HG03571 (cell line): ENCODE measurements around the gene MAGI1.

ENCODE experiments used
- ATAC-seq: cut with Tn5 transposase; IDR thresholded peaks from one replicate; pipeline ENCODE4 v1.9.1; 2021; ENCODE audit not compliant: unreplicated experiment

The MAGI1 gene

DNA sequence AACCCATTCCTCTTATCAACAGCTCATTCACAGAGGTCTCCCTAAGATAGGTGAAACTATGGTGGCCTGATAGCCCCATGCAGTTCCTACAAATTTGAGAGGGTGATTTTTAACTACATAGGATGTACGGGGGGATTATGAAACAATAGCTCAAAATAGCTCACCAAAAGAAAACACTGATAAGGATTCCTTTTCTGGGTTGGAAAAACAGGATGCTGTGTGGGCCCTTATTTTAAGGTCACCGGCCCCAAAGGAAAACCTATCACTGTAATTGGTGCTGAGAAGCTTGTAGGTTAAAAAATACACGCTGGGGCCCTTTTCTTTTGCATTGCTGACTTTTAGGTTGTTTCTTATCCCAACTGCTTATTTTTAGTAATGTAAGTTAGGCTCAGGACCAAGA is 627.4 kb downstream of the MAGI1 start:
- ATAC-seq, result no peak

DNA sequence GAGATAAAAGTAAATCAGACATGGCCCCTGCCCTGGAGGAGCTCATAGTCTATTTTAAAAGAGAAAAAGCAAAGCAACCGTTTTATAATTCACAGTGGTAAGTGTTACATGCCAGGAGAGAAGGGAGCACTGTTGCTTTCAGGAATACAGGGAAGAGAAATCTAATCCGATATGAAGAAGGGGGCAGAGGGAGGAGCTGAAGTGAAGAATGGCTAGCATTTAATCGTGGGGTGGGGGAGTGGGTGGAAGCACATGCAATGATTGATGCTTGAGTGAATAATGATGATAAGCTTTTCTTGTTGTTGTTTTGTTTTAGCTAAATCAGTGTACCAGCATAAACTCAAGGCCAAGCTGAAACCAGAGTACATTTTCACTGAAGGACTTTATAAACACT is 629.5 kb downstream of the MAGI1 start:
- no peak for ATAC-seq

DNA sequence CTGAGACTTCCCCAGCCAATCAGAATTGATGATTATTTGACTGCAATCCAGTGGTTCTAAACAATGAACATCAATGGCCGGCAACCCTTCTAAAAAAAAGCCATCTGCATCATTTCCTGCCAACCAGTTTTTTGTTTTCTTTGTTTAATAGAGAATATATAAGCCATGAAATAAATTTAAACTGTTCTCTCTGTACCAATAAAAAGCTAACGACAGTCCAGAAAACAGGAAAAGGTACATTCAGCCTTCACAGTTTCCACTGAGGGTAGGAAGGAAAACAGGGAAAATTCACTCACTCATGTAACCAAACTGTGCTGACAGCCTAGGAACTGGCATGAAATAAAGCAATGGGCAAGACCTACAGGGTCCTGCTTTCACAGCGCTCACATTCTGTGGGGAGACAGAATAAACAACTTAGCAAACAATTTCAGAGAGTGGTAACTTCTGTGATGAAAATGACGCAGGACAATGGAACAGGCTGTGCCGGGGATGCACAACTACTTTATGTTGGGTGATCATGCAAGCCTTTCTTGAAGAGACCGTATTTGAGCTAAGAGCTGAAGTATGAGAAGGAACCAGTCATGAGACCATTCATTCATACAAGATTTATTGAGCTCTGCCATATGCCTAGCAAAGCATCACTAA is 630.1 kb downstream of the MAGI1 start:
- no peak for ATAC-seq

DNA sequence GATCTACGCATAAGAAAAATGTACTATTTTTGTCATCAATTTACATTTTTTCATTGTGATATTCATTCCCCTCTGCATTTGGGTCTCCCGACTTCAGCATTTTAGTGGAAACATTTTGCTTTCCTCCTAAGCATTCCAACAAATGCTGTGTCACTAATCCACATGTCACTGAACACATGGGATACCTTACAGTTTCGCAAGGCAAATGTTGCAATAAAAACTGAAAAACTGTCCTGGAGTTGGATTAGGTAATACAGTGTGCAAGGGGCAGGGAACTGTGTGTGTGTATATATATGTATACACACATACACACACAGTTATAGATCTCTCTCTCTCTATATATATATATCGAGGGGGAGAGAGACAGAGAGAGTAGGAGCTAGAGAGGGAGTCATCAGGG is 632.2 kb downstream of the MAGI1 start:
- ATAC-seq, result no peak

DNA sequence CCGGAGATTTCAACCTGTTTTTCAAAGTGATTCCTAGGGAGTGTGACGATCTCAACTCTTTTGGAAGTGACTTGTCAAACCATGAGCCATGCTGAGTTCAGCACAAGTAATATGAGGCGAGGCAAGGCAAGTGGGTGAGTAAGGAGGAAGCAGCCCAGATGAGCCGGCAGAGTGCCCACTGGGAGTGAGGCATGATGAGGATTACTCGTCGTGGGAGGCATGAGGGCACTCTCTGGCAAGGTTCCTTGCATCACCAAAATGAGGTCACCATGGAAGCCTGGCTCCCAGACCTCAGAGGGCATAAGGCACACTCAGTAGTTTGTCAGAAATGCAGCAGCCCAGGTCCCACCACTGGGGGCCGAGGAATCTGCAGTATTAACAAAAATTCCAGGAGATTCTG is 636.1 kb downstream of the MAGI1 start:
- ATAC-seq, result no peak

DNA sequence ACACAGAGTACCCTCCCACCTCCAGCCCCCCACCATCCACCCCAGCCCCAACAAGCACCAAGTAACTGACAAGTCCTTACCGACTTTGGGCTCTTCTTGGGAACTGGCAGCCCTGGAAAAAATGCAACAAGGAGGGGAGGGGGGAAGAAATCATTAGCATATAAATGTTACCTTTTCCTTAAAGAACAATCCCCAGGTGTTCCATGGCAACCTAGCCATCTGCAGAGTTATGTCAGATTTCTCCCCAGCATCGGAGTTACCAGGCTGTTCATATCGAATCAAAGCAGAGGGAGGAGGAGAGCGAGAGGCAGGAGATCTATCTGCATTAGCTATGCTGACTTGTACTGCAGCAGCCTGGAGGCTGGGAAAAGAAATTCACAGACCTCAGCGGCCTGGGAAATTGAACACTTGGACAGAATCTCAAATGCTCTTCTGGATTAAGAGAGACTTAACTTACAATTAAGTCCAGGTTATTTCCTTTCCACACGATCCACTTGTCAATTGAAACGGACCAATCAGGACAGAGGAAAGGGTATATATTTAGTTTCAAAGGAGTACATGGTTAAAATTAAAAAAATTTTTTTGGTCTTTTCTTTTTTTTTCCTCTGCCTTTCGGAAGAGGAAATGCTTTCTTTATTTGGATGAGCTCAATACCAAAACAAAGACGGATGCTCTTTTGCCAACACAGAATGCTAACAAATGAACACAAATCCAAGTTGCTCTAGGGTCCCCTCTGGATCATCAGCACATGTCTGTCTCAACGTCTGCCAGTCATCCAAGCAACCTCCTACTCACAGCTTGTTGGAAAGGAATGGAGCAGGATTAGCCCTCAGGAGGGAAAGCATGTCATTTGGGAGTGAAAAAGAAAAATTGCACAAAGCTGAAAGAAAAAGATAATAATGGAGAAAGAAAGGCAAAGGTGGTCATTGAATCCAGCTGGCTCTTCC is 637.1 kb downstream of the MAGI1 start:
- no peak for ATAC-seq

DNA sequence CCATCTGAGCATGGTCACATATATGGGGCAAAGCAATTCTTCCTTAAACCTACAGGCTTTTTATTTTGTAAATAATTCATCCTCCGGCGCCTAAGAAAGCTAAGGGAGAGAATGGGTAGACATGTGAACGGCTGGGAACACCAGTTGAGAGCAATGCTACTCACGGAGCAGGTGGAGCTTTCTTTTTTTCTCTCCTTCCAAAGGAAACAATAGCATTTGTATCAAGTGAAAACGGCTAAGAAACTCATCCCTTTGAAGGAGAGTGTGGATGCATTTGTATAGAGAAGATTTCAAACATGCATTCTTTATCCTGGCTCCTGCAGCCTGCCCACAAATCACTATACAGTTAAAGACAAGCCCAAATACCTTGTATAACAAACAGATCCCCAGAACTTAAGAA is 637.8 kb downstream of the MAGI1 start:
- ATAC-seq, result no peak

DNA sequence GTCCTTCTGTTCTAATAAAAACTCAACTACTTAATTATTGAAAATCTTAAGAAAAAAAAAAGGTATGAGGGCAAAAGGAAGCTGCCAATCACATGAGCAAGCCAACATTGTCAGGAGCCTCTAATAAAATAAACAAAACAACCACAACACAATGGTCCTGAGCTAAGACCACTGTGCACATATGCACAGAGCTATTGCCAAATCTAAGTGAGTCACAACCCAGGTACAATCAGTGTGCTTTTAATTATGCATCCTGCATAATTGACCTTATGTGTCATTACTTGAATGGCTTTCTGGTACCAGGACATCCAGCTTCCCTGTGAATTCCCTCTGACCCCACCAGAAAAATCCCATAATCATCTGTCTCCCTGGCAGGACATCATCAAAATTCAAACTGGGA is 639.8 kb downstream of the MAGI1 start:
- no peak for ATAC-seq

DNA sequence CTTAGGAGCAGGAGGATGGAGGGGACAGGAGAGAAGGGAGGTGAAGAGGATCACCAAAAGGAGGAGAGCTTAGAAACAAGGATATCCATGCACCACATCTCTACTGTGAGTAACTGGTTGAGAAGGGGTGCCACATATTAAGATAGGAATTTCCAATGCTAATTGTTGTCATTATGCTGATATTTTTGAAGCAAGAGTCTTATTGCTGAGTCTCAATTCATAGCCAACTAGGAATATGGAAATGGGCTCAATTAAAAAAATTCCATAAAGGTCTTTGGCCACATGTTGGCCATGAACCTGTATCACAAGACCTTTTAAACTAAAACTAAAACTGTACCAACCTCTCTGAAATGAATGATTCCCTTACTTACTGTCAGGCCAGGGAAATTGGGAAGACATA is 642.6 kb downstream of the MAGI1 start:
- no peak for ATAC-seq

DNA sequence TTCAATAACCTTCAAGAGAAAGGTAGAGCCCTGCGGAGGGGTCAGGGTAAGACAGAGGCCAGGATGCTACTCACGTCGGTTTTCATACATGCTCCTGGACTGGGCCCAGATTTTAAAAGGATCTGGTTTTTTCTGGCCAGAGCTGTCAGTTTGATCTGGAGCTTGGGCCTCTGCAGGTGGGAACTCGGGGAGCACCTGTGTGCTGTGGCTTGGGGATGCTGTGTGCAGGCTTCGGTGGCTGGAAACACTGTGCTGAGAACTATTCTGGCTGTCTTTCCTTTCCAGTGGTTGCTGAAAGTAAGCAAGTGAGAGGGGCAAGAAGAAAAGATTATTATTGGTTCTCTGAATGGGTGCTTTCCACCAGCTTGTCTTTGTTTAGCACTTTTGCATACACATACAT is 647.6 kb downstream of the MAGI1 start:
- ATAC-seq, result no peak

DNA sequence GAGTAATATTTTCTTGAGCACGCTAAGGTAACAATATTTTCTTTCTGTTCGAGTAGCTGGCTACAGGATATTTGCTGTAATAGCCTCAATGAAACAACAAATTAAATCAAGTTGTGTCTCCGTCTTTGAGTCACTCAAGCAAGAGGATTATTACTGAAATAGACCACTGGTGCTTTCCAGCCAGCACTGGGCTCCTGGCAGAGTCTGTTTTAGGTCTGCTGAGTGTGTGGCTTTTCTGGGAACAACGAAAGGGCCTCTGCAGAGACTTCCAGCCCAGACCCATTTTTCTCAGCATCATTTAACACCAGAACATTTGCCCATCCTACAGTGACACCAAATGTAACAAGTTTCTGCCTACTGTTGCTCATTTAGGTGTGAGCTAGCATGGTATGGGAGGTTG is 652.9 kb downstream of the MAGI1 start:
- no peak for ATAC-seq

DNA sequence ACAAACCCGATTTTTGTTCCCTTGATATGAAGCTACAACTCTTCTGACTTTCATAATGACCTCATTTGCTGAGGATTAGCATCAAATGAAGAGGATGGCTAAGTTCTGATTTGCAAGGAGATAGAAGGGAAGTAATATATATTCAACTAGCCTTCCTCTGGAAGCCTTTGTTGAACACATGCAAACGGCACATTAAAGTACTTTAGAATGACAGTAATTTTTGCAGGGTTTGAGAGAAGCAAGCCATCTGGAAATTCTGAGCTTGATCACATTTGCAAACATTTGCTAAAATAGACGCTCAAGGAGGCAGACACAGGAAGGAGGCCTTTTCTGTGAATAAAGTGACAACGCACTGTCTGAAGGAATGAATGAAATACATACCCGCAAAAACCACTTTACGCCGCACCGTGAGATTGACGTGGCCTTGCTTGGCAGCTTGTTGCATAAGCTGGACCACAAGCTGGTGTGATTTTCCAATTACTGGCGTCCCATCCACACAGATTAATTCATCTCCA is 657.2 kb downstream of the MAGI1 start:
- ATAC-seq, result no peak

DNA sequence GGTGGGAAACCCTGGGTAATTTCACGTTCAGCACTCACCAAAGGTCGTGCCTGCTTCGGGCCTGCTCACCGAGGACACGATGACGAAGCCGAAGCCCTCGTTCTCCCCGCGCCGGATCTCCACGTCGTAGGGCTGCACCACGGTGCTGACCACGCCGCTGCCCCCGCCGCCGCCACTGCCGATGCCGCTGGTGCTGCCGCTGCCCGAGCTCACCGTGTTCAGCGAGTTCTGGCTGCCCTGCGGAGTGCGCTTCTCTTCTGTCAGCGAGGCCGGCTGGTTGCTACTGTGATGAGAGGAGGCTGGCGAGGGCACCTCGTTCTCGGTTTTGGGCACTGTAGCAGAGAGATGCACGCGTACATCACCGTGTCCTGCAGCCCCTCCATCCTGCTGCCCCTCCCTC is 659.5 kb downstream of the MAGI1 start:
- no peak for ATAC-seq

DNA sequence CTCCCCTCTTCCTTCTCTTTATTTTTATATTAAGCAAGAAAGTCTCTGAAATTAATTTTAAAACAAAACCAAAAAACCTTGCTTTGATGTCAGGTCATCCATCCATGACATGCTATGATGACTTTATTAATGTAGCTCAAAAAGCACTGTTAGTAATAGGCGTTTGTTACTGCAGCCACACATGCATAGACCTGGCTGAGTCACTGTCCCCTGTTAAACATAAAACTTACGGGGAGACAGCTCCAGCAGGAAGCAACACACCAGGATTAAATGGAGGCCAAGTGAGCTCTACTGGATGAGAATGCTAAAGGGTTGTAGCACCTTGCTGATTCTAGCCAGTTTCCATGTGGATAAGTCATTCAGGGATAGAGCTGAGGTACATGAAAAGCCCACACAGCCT is 661.1 kb downstream of the MAGI1 start:
- no peak for ATAC-seq

DNA sequence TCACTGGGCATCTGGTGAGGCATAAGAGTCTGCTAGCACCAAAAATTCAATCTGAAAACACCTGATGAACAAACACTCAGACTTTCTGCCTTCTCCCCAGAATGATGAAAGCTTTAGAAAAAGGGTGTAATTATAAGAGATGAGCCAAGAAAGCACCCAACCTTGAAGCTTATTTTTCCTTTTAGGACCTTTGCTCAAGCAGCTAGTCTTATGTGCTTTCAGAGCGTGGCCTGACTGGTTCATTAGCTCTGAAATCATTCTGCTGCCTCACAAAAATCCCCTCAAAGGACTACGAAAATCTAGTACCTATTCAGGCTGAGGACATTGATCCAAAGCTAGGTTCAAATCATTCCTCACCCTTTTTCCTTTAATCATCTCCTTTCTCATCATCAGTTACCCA is 662.3 kb downstream of the MAGI1 start:
- ATAC-seq, result no peak

DNA sequence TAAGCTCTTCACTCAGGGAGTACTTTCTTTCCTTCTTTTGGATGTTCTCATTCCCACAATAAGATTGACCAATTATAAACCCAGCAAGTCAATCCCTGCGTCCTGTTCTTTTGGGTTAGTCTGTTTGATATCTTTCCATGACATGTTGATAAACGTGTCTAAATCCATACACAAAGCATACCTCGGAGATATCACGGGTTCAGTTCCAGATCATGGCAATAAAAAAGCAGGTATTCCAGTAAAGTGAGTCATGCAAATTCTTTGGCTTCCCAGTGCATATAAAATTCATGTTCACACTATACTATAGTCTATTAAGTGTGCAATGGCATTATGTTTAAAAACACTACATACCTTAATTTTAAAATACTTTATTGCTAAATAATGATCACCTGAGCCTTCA is 667.7 kb downstream of the MAGI1 start:
- ATAC-seq, result no peak

DNA sequence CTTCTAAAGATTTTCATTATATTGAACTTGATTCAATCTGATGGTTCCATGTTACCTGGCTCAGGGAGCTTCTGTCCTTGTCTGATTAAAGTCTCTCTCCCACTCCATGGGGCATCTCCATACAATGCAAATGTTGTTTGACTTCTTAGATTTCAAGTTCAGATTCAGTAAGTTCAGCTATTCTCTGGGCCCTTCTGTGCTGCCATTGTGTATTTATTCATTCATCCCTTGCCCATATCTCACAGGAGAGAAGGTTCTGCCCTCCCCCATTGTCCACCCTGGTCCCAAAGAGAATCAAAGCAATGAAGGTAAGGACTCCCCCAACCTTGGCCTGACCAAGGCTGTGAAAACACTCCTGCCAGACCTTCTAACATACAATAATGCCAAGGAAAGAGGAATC is 669.9 kb downstream of the MAGI1 start:
- ATAC-seq, result no peak

DNA sequence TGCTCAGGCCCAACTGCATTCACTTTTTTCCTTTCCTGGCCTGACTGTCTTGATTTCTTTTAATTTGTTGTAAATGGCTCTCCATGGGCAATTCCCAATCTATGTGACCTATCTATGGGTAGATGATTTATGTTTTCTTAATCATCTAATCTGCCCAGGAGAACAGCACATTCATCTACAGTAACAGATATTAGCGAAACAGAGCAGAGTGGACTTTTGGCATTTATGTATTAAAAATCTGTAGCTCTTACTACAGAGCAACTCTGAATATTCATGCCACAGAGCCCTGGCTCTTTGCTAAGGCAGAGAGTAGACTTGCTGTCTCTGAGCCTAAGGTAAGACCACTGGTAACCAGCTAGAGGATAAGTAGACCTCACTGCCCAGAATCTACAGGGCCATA is 676.0 kb downstream of the MAGI1 start:
- ATAC-seq, result no peak

DNA sequence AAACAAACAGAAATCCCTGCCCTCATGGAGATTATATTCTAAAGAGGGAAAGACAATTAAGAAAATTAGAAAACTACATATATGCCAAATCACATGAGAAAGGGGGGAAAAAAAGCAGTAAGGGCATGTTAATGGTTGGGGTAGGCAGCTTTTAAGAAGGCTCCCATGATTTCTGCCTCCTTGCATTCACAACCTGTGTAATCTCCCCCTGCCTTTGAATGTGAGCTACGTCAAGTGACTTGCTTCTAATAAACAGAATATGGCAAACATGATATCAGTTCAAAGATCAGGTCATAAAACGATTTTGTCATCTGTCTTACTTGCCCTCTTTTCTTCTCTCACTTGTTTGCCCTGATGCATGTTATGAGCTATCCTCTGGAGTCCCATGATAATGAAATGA is 677.3 kb downstream of the MAGI1 start:
- no peak for ATAC-seq

DNA sequence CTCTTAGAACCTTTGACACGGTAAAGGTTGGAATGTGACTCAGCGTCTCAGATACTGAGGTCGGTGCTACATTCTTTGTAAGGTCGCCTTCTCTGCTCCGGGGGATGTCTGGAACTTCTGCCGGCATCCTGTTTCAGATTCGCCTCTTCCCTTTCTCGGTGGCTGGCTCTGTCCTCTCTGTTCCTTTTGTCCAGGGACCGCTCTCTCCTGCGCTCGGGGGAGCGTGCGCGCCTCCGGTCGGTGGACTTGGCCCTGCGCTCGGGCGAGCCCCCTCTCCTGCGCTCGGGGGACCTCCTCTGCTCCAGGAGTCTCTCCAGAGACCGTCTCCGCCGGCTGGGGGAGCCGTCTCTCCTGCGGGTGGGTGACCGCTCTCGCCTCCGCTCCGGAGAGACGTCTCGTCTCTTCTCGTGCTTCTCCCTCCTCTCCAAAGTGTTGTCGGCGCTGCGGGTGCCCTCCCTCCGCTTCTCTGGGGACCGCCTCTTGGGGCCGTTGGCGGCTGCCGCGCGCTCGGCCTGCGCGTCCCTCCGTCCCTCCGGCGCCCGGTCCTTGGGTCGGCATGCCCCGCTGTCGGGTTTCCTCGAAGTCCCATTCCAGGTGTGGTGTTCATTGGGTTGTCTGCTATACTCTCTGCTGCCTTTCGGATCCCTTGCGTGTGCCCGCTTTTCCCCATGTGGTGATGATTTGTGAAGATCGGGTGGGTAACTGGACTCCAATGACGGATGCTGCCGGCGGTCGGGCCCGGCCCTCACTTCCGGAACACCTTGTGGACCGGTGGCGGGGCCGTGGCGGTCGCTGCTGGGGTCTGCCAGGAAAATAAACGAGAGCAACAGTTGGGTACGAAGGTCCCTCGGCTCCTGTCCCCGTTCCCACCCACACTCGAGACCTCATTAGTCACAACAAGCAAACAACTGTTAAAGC is 682.1 kb downstream of the MAGI1 start:
- no peak for ATAC-seq

DNA sequence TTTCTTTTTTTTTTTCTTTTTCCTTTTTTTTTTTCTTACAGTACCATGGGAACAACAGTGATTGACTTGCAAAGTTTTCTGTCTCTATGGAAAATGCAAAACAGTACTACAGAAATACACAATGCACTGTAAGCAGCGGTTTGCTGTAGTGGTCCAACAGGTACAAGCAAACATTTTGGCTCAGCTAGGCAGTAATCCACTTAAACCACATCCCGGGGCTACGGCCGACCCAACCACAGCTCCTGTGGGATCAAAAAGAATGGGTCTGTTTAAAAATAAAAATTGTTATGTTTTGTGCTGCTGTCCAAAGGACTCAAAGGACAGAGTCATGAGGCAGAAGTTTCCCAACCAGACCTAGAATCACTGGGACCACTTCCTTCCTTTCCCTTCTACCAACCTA is 683.8 kb downstream of the MAGI1 start:
- ATAC-seq, result no peak
